CD14-positive monocyte (primary cell): Measurements from ENCODE around the gene BTD. TPM values are rescaled to one million over a fixed set of nuclear protein-coding genes. Genes with fewer than 3 reads are reported as not detected.
"Not testable (repeated sequence)": the region's sequence is repeated elsewhere in the genome, so short reads cannot be mapped to it uniquely, and the experiment has no call there.

Experiments used
- DNase-seq, 3 donors: peaks; one replicate each; pipeline ENCODE4 v3.0.0-alpha.2; 2011 to 2022
- H2AFZ ChIP-seq: 2 replicates; pipeline ENCODE4 v1.6.0; 2012; ENCODE audit warnings: mild to moderate bottlenecking, low read depth, low read length, inconsistent platforms; ENCODE audit not compliant: insufficient read depth, poor library complexity, severe bottlenecking
- H3K27ac ChIP-seq, 2 donors: 1 replicate in 1 of 2; 2 replicates in 1 of 2; pipeline ENCODE4 v1.5.1; 2012 to 2013; ENCODE audit warnings: low read length in 2 of 2, control low read depth in 1 of 2, inconsistent platforms in 1 of 2, low read depth in 1 of 2, mild to moderate bottlenecking in 1 of 2
- H3K27me3 ChIP-seq, 2 donors: one replicate each; pipeline versions ENCODE4 v1.6.0 to v1.6.1; 2011 to 2013; ENCODE audit warnings: low read length in 2 of 2; ENCODE audit not compliant: control insufficient read depth in 2 of 2, insufficient read depth in 2 of 2
- H3K36me3 ChIP-seq, 2 donors: replicated peaks in 1 of 2; 1 replicate in 1 of 2; 2 replicates in 1 of 2; pipeline versions ENCODE4 v1.5.1 to v1.6.1; 2012 to 2013; ENCODE audit warnings: low read length in 2 of 2, control low read depth in 1 of 2, inconsistent platforms in 1 of 2, mild to moderate bottlenecking in 1 of 2; ENCODE audit not compliant: insufficient read depth in 2 of 2, control insufficient read depth in 1 of 2
- H3K4me1 ChIP-seq, 2 donors: 1 replicate in 1 of 2; 2 replicates in 1 of 2; pipeline versions ENCODE4 v1.5.1 to v1.6.1; 2012 to 2013; ENCODE audit warnings: low read length in 2 of 2, control low read depth in 1 of 2, inconsistent platforms in 1 of 2, mild to moderate bottlenecking in 1 of 2, moderate library complexity in 1 of 2; ENCODE audit not compliant: insufficient read depth in 2 of 2, control insufficient read depth in 1 of 2
- H3K4me2 ChIP-seq: replicated peaks from 2 replicates; pipeline ENCODE3; 2012; ENCODE audit warnings: low read length, moderate library complexity, mild to moderate bottlenecking; ENCODE audit not compliant: poor library complexity, severe bottlenecking; ENCODE audit errors: extremely low read depth
- H3K4me3 ChIP-seq, 3 experiments: fragments of 200-600 bp in 1 of 3; sonication (generic) in 1 of 3; replicated peaks in 1 of 3; 1 replicate in 2 of 3; 2 replicates in 1 of 3; pipeline ENCODE4 v1.5.1; 2011 to 2013; ENCODE audit warnings: low read length in 3 of 3, mild to moderate bottlenecking in 3 of 3, control low read depth in 2 of 3, low read depth in 2 of 3, inconsistent platforms in 1 of 3, moderate library complexity in 1 of 3
- H3K79me2 ChIP-seq: 2 replicates; pipeline ENCODE4 v1.6.0; 2012; ENCODE audit warnings: mild to moderate bottlenecking, control low read depth, inconsistent platforms, low read length, moderate library complexity; ENCODE audit not compliant: insufficient read depth
- H3K9ac ChIP-seq: 2 replicates; pipeline ENCODE4 v1.6.0; 2017; ENCODE audit warnings: low read length, mild to moderate bottlenecking; ENCODE audit not compliant: insufficient read depth, poor library complexity, severe bottlenecking
- H3K9me3 ChIP-seq, 2 donors: replicated peaks in 1 of 2; 1 replicate in 1 of 2; 2 replicates in 1 of 2; pipeline versions ENCODE4 v1.5.1 to v1.6.1; 2012 to 2013; ENCODE audit warnings: low read length in 2 of 2, control low read depth in 1 of 2; ENCODE audit not compliant: control insufficient read depth in 1 of 2, insufficient read depth in 1 of 2
- H4K20me1 ChIP-seq: 2 replicates; pipeline ENCODE4 v1.6.0; 2012; ENCODE audit warnings: mild to moderate bottlenecking, low read length, control low read depth, moderate library complexity; ENCODE audit not compliant: insufficient read depth
- H3K27ac Mint-ChIP-seq, 7 donors: one replicate each; pipeline ENCODE4 v1.8.0; 2020; ENCODE audit warnings: mild to moderate bottlenecking in 7 of 7, mixed read lengths in 7 of 7, moderate library complexity in 6 of 7, inconsistent platforms in 2 of 7
- H3K27me3 Mint-ChIP-seq, 3 donors: one replicate each; pipeline ENCODE4 v1.8.0; 2021 to 2022; ENCODE audit warnings: low read depth in 3 of 3, mild to moderate bottlenecking in 3 of 3, mixed read lengths in 3 of 3, moderate library complexity in 3 of 3, inconsistent platforms in 1 of 3
- H3K36me3 Mint-ChIP-seq, 2 donors: one replicate each; pipeline ENCODE4 v1.8.0; 2020; ENCODE audit warnings: mixed read lengths in 2 of 2, inconsistent platforms in 1 of 2, mild to moderate bottlenecking in 1 of 2
- H3K4me1 Mint-ChIP-seq: one replicate; pipeline ENCODE4 v1.8.0; 2020; ENCODE audit warnings: mild to moderate bottlenecking, mixed read lengths
- H3K4me3 Mint-ChIP-seq, 2 donors: one replicate each; pipeline ENCODE4 v1.8.0; 2020; ENCODE audit warnings: mild to moderate bottlenecking in 2 of 2, mixed read lengths in 2 of 2, moderate library complexity in 1 of 2
- H3K9me3 Mint-ChIP-seq, 7 donors: one replicate each; pipeline ENCODE4 v1.8.0; 2020 to 2022; ENCODE audit warnings: mixed read lengths in 7 of 7, mild to moderate bottlenecking in 6 of 7, moderate library complexity in 6 of 7, inconsistent platforms in 2 of 7
- WGBS: methylation state at CpG from one replicate; pipeline ENCODE4 v1.1.5; 2013; ENCODE audit warnings: missing lambda C conversion rate; ENCODE audit not compliant: insufficient coverage; 5-methylcytosine and 5-hydroxymethylcytosine counted together
- intact Hi-C, 2 donors: fragments of 100-400 bp; cut with micrococcal nuclease; formaldehyde crosslinking; loops; one replicate each; pipeline versions ENCODE4 v1.15.0 to v1.15.1; 2023
- polyA plus RNA-seq, 3 donors: library from polyadenylated mRNA; depleted of rRNA in 1 of 3; unstranded in 2 of 3; stranded (reverse) in 1 of 3; fragments of 300-500 nt in 2 of 3; fragments of >200 nt in 1 of 3; fragmentation: Illumina TruSeq in 2 of 3; gene quantifications; 1 replicate in 2 of 3; 2 replicates in 1 of 3; pipeline ENCODE4 v1.2.3, GENCODE V29; 2012 to 2021
- TF ChIP-seq, protein P1 (sequence below): fragments of 200-600 bp; IDR thresholded peaks from one replicate; pipeline ENCODE4 v1.8.0; 2022; ENCODE audit warnings: antibody characterized with exemption, mild to moderate bottlenecking

Gene BTD
- polyA plus RNA-seq, 3 donors, result 13.2 to 24.0 (median 19.3) TPM

DNA sequence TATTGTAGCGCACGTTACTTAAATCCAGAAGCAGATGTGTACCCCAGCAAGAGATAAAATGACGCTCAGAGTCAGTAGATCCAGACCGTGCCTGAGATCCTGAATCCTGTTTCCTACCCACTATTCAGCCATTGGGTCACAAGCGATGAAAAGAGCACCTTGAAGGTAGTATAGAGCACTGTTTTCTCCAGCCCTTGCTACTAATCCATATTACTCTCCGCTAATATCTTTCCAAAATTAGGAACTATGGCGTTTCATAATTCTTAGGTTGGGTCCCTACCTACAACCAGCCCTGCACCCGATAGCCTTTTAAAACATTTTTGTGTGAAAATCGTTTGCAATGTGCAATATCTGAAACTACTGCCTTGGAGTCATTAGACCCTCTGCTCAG, 596 bp downstream of the BTD start:
- Histone ChIP-seq H3K27me3 (no peaks in the 10 kb centered on the region), H3K27ac (peak overlapping the region; percentile 69 to 96), H3K9ac (peak overlapping the region; percentile 78), H3K9me3 (no peaks in the 10 kb centered on the region), H3K4me1 (peaks cover 16 to 20% of the 10 kb centered on the region in 2 donors), H3K4me2 (peak overlapping the region; percentile 84), H3K79me2 (peaks cover 9% of the 10 kb centered on the region), H3K36me3 (peaks cover 19 to 29% of the 10 kb centered on the region in 2 donors), H4K20me1 (no peaks in the 10 kb centered on the region), H2AFZ (peak overlapping the region; percentile 99), H3K4me3 (peak overlapping the region; percentile 61 to 91 (median 88))
- TF ChIP-seq, protein P1, sequence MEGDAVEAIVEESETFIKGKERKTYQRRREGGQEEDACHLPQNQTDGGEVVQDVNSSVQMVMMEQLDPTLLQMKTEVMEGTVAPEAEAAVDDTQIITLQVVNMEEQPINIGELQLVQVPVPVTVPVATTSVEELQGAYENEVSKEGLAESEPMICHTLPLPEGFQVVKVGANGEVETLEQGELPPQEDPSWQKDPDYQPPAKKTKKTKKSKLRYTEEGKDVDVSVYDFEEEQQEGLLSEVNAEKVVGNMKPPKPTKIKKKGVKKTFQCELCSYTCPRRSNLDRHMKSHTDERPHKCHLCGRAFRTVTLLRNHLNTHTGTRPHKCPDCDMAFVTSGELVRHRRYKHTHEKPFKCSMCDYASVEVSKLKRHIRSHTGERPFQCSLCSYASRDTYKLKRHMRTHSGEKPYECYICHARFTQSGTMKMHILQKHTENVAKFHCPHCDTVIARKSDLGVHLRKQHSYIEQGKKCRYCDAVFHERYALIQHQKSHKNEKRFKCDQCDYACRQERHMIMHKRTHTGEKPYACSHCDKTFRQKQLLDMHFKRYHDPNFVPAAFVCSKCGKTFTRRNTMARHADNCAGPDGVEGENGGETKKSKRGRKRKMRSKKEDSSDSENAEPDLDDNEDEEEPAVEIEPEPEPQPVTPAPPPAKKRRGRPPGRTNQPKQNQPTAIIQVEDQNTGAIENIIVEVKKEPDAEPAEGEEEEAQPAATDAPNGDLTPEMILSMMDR, result no peak
- no peak for DNase-seq
- Mint-ChIP-seq H3K4me1 (peaks cover 17% of the 10 kb centered on the region), H3K9me3 (no peaks in the 10 kb centered on the region), H3K4me3 (peak overlapping the region; percentile 96 to 98), H3K27me3 (no peaks in the 10 kb centered on the region), H3K36me3 (peaks cover 23 to 24% of the 10 kb centered on the region in 2 donors), H3K27ac (peak overlapping the region; percentile 94 to 100 (median 99))
- intact Hi-C loops, result loop anchor here (5.0 to 10.0 kb wide), 3 partner anchors 395 to 663 kb away; partner anchors contain the start of genes CAPN7 (in 1 of the 2), DPH3 (in 1 of the 2), NR2C2 (in 1 of the 2) and OXNAD1 (in 1 of the 2)
- 0% methylated on average over 7 of the region's 9 CpGs for WGBS

DNA sequence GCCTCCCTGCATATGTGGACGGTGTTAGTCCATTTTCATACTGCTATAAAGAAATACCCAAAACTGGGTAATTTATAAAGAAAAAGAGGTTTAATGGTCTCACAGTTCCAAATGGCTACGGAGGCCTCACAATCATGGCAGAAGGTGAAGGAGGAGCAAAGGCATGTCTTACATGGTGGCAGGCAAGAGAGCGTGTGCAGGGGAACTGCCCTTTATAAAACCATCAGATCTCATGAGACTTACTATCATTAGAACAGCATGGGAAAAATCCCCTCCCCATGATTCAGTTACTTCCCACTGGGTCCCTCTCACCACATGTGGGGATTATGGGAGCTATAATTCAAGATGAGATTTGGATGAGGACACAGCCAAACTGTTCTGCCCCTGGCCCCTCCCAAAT, 1.3 kb downstream of the BTD start:
- not testable (repeated sequence) for H3K27me3 Mint-ChIP-seq, H3K27ac ChIP-seq, DNase-seq, H4K20me1 ChIP-seq, H3K27me3 ChIP-seq, H3K79me2 ChIP-seq, H3K9ac ChIP-seq, H3K9me3 Mint-ChIP-seq, H3K9me3 ChIP-seq
- peak overlapping the region in 1 of 3 experiments; percentile 91 for H3K4me3 ChIP-seq
- peak overlapping the region in 3 of 7 donors; percentile 1 to 98 (median 94) for H3K27ac Mint-ChIP-seq
- peak overlapping the region; percentile 84 for H3K4me2 ChIP-seq
- H3K4me1 ChIP-seq, result peaks cover 16 to 20% of the 10 kb centered on the region in 2 donors
- WGBS, result no CpG with 5 or more reads among the region's 3 CpGs
- H3K4me1 Mint-ChIP-seq, result peaks cover 17% of the 10 kb centered on the region
- peak overlapping the region in 1 of 2 donors; percentile 96 for H3K4me3 Mint-ChIP-seq
- peaks cover 14 to 23% of the 10 kb centered on the region in 2 donors for H3K36me3 ChIP-seq
- H3K36me3 Mint-ChIP-seq, result peaks cover 17 to 18% of the 10 kb centered on the region in 2 donors
- intact Hi-C loops, result loop anchor here (5.0 to 10.0 kb wide), 3 partner anchors 396 to 662 kb away; partner anchors contain the start of genes CAPN7 (in 1 of the 2), DPH3 (in 1 of the 2), NR2C2 (in 1 of the 2) and OXNAD1 (in 1 of the 2)
- H2AFZ ChIP-seq, result peak overlapping the region; percentile 99

DNA sequence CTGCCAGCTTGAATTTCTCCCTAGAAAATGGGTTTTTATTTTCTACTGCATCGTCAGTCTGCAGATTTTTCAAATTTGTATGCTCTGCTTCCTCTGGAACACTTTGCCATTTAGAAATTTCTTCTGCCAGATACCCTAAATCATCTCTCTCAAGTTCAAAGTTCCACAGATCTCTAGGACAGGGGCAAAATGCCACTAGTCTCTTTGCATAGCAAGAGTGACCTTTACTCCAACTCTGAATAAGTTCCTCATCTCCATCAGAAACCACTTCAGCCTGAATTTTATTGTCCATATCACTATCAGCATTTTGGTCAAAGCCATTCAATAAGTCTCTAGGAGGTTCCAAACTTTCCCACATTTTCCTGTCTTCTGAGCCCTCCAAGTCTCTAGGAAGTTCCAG, 3.0 kb downstream of the BTD start:
- H3K9me3 Mint-ChIP-seq, H3K4me3 ChIP-seq, H3K27ac Mint-ChIP-seq, H3K4me3 Mint-ChIP-seq, H3K79me2 ChIP-seq, H3K36me3 ChIP-seq, H3K9me3 ChIP-seq, H3K27me3 Mint-ChIP-seq, H2AFZ ChIP-seq, DNase-seq, H3K27me3 ChIP-seq, H3K9ac ChIP-seq, H3K36me3 Mint-ChIP-seq, H3K4me2 ChIP-seq, H4K20me1 ChIP-seq, H3K27ac ChIP-seq: not testable (repeated sequence)
- 100% methylated on average over 1 of the region's 1 CpG for WGBS
- peaks cover 16 to 20% of the 10 kb centered on the region in 2 donors for H3K4me1 ChIP-seq
- intact Hi-C loops, result loop anchor here (5.0 to 10.0 kb wide), 3 partner anchors 397 to 660 kb away; partner anchors contain the start of genes CAPN7 (in 1 of the 2), DPH3 (in 1 of the 2), NR2C2 (in 1 of the 2) and OXNAD1 (in 1 of the 2)
- H3K4me1 Mint-ChIP-seq, result peaks cover 17% of the 10 kb centered on the region
